HG03280 (cell line): ENCODE measurements around the gene VEGFC.

ENCODE experiments used
- ATAC-seq: cut with Tn5 transposase; IDR thresholded peaks from one replicate; pipeline ENCODE4 v1.9.1; 2021; ENCODE audit warnings: mild to moderate bottlenecking, moderate library complexity; ENCODE audit not compliant: unreplicated experiment

The VEGFC gene

GRCh38 chr4:176799653-176800052 is 6.9 kb upstream of the VEGFC start:
- ATAC-seq = no peak

GRCh38 chr4:176798540-176798939 is 5.8 kb upstream of the VEGFC start:
- no peak for ATAC-seq

GRCh38 chr4:176795441-176795840 is 2.7 kb upstream of the VEGFC start:
- no peak for ATAC-seq

GRCh38 chr4:176794651-176795050 is 1.9 kb upstream of the VEGFC start:
- no peak for ATAC-seq

GRCh38 chr4:176794151-176794550 is 1.4 kb upstream of the VEGFC start:
- no peak for ATAC-seq

- no peak for ATAC-seq
Observed at GRCh38 chr4:176793060-176793605, 411 bp upstream of the VEGFC start.

GRCh38 chr4:176791591-176792325 is 964 bp downstream of the VEGFC start:
- ATAC-seq = no peak

GRCh38 chr4:176790398-176790797 is 2.3 kb downstream of the VEGFC start:
- no peak for ATAC-seq

GRCh38 chr4:176789955-176790354 is 2.8 kb downstream of the VEGFC start:
- ATAC-seq = peak; percentile 64

- no peak for ATAC-seq
Observed at GRCh38 chr4:176788971-176789370, 3.8 kb downstream of the VEGFC start.

GRCh38 chr4:176788248-176788647 is 4.5 kb downstream of the VEGFC start:
- ATAC-seq = no peak

GRCh38 chr4:176784816-176785215 is 7.9 kb downstream of the VEGFC start:
- ATAC-seq = no peak

- no peak for ATAC-seq
Observed at GRCh38 chr4:176782794-176783193, 9.9 kb downstream of the VEGFC start.

- no peak for ATAC-seq
Observed at GRCh38 chr4:176782191-176782590, 10.5 kb downstream of the VEGFC start.

GRCh38 chr4:176781739-176782100 is 11.0 kb downstream of the VEGFC start:
- no peak for ATAC-seq

GRCh38 chr4:176780995-176781738 is 11.6 kb downstream of the VEGFC start:
- ATAC-seq = no peak

GRCh38 chr4:176779421-176779820 is 13.3 kb downstream of the VEGFC start:
- no peak for ATAC-seq

GRCh38 chr4:176778491-176778890 is 14.2 kb downstream of the VEGFC start:
- ATAC-seq = no peak

- ATAC-seq = no peak
Observed at GRCh38 chr4:176778063-176778462, 14.7 kb downstream of the VEGFC start.

GRCh38 chr4:176775338-176775737 is 17.4 kb downstream of the VEGFC start:
- no peak for ATAC-seq

- no peak for ATAC-seq
Observed at GRCh38 chr4:176774852-176775251, 17.9 kb downstream of the VEGFC start.

- no peak for ATAC-seq
Observed at GRCh38 chr4:176769514-176769913, 23.2 kb downstream of the VEGFC start.
